SW 1271 (cell line): ENCODE data around the gene CCL26.
A peak's percentile ranks its signal among the peaks of the same experiment; 100 is the strongest.
"Not testable (repeated sequence)": the region's sequence is repeated elsewhere in the genome, so short reads cannot be mapped to it uniquely, and the experiment has no call there.

Experiments
- DNase-seq, 2 experiments: peaks; one replicate each; lab custom pipeline; 2025; lab: John Stamatoyannopoulos, UW

The CCL26 gene

DNA sequence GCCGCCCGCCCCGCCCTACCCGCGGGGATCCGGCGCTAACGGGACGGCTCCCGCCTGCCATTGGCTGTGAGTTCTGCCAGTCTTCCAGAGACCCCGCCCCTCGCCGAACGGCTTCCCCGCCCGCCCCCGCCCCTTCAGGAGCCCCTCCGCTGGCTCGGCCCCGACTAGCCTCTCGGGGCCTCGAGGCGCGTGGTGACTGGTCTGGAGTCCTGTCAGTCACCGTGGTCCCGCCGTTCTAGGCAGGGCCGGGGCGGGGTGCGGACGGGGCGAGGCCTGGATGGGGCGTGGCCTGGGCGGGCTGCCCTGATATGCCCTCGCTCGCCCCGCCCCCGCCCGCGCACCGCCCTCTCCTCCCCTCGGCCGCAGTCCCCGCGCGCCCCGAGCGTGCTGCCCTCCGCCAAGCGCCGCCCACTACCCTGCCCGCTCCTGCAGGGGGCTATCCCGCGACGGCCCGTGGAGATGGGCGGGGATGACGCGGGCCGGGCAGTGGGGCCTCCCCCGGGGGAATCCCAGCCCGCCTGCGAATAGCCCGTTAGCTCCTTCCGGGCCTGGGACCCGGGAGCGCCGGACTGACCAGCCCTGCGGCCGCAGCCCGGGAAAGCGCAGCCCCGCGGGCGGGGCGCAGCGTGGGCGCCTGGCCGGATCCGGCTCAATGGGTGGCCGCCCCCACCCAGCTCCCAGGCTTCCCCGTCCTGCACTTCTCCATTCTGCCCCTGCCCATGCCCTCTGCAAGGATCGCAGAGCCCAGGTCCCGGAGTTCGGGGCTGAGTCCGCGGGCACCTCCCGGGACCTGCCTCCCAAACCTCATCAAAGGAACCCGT lies 32.8 kb downstream of the CCL26 start:
- DNase-seq = peak; percentile 92 to 94

DNA sequence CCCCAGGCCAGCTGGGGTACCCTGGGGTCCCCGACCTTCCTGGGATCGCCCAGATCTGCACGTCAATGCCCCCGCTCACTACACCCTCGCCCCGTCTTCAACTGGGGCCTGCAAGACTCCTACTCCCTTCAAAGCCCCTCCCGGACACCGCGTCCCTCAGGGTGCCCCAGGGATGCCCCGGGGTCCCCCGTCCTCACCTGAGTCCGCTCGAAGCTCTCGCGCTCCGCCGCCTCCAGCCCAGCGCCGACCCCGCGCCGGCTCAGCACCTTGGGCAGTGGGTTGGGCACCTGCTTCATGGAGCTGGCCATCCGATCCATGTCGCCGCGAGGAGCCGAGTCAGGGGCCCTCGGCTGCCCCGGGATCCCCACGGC lies 33.4 kb downstream of the CCL26 start, which contains the start of gene HIP1:
TSS of gene HIP1 (minus strand) at position 338 of the 371 bp plus-strand sequence. CDS start at position 317, 21 bp downstream.
- DNase-seq = no peak

DNA sequence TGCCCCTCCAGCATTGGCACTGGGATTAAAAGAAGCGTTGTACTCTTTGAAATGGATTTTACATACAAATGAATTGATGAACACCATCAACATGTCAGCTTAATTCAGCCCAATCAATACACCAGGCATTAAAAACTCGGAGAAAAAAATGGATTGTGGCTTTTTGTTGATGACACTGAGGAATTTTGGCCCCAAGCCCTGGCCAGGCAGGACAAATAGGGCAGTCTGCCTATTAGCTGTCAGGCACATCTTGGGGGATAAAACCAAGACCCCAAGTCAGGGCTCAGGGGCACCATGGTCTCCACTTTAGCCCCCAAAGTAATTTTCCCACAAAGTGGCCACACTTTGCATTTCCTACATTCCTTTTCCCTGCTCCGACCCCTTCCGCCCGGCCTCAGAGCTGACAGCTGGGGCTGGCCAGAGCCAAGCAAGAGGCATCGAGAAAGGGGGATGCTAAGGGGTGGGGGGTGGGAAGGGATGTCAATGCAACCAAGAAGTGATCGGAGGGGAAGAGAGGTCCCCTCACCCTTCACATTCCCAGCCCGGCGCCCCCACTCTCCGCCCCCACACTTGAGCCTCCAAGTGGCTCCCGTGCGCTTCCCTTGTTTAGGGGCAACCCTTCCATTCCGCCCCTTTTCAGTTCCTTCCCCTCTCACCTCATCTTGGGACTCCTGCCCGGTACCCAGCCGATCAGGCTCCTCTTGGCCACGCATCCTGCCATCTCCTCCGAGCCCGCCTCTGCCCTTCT lies 34.0 kb downstream of the CCL26 start:
- no peak for DNase-seq

DNA sequence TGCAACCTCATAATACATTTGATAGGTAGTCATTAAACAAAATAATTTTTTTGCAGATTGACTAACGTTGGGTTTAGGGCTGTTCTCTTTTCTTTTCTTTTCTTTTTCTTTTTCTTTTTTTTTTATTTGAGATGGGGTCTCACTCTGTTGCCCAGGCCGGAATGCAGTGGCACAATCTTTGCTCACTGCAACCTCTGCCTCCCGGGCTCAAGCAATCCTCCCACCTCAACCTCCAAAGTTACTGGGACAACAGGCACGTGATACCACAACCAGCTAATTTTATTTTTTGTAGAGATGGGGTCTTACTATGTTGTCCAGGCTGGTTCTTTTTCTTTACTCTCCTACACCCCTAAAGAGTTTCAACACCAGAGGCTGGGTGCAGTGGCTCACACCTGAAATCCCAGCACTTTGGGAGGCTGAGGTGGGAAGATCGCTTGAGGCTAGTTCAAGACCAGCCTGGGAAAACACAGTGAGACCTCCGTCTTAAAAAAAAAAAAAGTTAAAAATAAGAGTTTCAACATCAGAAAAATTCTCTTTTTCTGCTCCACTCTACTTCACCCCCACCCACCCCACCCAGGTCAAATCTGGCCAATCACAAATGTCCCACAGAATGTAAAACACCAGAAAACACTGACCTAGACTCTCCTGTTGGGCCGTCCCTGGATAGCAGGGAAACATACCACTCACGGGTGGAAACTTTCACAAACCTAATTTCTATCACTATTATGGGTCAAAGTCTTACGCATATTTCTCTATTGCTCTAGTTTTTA lies 36.2 kb downstream of the CCL26 start:
- no peak for DNase-seq

DNA sequence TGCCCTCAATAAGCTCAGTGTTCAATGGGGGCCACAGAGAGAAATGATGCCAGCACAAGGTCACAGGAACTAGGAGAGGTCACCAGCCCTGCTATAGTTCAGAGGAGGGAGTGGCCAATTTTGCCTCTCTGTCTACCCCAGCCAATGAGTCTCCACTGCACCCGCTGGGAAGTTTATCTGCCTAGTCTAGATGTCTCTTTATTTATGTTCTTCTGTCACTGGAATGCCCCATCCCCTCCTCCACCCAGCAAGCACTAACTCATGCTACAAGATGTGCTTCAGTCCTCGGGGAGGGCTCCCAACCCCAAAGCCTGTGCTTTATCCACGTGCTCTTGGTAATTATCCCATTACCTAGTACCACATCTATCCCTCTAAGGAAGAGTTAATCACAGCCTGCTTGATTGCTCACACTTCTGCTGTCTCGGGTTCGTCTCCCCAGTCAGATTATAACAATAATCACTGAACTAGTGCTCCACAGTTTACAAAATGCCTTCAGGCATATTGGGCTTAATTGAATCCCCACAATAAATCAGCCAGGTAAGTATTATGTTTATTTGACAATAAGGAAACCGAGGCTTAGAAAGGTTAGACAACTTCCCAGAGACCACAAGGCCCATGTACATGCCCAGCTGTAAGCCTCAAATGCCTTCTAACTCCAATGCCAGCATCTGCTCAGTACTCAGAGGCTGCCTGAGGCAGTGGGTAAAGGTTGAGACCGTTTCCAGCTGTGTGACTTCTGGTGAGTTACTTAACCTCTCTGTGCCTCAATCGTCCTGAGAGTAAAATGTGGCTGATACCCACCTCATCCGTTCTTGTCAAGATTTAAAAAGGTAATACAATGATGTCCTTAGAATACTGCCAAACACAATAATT lies 37.2 kb downstream of the CCL26 start:
- no peak for DNase-seq

DNA sequence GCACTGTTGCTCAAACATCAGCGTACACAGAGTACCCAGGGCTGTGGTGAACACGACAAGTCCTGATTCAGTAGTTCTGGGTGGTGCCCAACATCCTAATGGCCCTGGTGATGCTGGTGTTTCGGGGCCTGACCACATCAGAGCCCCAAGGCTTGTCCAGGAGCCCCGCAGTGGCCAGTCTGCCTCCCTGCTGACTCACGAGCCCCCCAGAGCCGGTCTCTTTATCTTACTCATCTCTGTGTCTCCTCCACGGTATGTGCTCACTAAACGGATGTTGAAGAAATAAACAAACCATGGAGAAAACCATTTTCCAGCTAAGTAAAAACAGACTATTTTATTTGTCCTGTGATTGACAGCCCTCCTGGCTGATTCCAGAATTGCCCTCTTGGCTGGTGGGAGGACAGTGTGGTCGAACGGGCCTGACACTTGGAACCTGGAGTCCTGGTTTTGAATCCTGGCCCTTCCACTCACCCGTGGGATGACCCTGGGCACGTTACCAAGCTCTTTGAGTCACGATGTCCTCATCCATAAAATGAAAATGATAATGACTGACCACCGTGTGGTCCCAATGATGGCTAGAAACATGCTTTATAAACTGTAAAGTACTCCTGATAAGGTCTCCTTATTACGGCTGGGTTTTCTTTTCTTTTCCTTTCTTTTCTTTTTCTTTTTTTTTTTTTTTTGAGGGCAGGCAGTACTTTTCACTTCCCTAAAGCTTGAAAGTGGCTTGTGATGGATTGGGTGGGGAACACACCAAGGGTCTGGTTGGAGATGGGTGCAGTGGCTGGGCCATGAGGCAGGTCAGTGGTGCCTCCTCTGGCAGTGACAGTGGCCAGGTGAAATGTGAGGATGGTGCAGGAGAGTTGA lies 39.0 kb downstream of the CCL26 start:
- no peak for DNase-seq

DNA sequence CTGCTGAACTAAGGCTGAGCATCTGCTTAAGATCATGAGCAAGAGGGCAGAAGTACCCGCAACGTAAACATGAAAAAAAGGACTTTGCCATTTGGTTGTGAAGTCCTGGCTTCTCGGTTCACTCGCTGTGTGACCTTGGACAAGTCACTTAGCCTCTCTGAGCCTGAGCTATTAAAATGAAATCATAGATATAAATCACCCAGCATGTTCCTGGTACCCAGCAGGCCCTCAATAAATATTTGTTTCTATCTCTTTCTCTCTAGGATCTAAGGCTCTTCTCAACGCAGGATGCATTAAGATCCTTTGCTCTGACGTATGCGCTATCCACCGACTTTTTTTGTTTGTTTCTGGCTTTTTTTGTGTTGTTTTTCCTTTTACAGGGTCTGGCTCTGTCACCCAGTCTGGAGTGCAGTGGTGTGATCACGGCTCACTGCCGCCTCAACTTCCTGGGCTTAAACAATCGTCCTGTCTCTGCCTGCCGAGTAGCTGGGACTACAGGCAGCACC lies 39.9 kb downstream of the CCL26 start:
- DNase-seq = no peak

DNA sequence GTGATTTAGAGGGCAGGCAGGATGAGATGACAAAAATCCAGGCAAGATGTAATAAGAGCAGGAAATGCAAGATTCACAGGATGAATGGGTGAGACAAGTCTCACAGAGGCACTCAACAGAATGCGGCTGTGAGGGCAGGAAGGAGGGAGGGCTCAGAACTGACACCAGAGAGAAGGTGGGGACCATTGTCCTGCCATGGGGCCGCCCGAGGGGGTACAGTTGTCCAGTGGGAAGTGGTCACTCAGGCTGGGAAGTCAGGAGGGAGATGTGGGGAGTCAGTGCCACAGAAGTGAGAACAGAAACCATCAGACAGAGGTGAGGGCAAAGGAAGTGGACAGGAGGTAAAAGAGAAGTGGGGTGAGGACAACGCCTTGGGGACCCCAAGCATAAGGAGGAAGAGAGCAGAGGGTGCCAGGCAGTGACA lies 42.1 kb downstream of the CCL26 start:
- no peak for DNase-seq

DNA sequence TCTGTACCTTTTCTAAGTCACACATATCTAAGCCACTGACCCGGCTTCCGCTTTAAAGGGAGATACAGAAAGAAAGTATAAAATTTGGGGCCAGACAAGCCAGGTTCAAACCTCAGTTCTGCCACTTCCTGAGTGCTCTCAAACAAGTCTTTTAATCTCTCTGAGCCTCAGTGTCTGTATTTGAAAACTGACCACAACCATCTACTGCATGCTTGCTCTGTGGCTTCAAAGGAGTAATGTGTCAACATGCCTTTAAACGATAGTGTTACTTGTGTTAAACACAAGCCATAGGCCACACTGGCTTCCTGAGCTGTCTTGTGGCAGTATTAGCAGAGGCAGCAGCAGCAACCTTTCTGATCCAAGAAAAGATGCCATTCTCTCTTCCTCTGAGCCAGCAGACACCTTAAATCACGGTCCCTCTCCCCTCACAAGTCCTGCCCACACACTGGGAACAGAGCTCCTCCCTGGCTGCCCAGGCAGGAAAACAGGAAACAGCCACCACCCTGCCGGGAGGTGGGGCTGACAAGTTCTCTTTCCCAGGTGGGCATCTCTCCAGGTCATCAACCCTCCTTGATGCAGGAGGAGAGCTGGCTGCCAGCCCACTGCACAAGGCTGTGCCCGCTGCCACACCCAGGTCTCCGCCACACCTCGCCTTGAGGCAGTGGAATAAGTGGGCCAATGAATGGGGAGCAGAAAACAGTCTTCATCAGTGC lies 44.0 kb downstream of the CCL26 start:
- no peak for DNase-seq

DNA sequence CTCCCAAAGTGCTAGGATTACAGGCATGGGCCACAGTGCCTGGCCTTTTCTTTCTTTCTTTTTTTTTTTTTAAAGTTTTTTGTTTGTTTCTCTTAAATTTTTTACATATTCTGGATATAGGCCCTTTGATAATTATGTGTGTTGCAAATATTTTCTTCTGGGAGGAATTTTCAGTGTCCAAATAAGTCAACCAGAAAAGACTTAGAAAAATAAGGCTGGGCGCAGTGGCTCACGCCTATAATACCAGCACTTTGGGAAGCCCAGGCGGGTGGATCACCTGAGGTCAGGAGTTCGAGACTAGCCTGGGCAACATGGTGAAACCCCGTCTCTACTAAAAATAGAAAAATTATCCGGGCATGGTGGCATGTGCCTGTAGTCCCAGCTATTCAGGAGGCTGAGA lies 44.7 kb downstream of the CCL26 start:
- DNase-seq = not testable (repeated sequence)

DNA sequence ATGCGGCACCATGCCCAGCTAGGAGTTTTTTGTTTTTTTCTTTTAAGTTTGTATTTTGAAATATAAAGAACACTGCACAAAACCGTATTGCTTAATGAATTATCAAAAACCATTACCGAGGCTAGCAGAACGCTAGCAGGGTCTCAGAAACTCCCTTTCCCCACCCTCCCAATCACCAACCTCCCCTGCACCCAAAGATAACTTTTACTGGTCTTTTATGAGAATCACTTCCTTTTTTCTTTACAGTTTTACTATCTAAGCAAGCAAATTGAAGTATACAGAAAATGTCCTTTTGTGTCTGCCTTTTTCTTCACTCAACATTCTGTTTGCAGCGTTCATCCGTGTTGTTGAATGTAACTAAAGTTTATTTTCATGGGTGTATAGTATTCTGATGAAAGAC lies 46.7 kb downstream of the CCL26 start:
- DNase-seq = no peak

DNA sequence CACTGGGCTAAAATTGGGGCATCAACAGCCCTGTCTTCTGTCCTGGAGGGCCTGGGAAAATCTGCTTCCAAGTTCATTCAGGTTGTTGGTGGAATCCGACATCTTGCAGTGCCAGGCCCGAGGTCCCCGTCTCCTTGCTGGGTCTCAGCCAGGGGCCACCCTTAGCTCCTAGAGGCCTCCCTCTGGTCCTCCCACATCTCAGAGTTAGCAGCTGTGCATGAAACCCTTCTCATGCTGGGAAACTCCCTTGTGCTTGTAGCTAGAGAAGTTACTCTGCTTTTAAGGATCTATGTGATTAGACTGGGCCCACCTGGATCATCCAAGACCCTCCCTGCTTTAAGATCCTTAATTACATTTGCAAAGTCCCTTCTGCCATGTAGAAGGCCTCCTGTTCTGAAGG lies 48.6 kb downstream of the CCL26 start:
- no peak for DNase-seq

DNA sequence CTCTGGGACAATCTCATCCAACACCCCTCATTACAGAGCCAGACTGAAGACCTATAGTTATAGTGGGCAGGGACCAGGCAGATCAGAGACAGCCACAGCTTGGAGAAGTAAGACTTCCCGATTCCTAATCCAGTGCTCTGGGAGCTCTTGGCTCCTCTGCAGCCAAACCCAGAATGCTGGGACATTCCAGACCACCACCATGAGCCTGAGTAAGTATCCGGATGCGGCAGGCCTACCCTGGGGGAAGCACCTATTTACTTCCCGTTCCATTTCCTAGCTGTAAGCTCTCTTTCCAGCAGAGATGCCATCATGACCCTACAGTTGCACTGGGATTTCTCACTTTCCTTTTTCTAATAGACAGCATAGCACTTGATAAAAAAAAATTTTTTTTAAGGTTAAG lies 49.6 kb downstream of the CCL26 start:
- DNase-seq = no peak

DNA sequence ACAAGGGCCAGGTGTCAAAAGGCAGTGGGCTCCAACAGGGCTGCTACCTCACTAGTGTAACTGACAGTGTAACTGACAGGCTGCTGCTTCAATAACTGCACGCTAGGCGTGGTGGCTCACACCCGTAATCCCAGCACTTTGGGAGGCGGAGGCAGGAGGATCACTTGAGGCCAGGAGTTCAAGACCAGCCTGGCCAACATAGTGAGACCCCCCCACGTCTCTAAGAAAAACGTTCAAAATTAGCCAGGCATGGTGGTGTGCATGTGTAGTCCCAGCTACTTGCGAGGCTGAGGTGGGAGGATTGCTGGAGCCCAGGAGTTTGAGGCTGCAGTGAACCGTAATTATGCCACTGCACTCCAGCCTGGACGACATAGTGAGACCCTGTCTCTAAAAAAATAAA lies 50.1 kb downstream of the CCL26 start:
- not testable (repeated sequence) for DNase-seq

DNA sequence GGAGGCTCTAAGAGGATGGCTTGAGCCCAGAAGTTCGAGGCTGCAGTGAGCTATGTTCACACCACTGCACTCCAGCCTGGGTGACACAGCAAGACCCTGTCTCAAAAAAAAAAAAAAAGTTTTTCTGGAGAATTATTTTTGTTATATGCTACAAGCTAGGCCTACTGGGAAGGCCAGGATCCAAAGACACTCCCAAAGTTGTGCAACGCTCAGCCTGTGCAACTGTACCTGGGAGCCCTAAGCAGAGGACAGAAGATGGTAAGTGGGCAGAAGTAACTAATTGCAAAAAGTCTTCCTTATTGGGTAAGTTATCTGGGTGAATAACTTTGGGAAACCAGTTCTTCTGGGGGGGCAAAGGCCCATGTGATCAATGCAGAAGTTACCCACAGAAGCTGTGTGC lies 50.6 kb downstream of the CCL26 start:
- DNase-seq = no peak

DNA sequence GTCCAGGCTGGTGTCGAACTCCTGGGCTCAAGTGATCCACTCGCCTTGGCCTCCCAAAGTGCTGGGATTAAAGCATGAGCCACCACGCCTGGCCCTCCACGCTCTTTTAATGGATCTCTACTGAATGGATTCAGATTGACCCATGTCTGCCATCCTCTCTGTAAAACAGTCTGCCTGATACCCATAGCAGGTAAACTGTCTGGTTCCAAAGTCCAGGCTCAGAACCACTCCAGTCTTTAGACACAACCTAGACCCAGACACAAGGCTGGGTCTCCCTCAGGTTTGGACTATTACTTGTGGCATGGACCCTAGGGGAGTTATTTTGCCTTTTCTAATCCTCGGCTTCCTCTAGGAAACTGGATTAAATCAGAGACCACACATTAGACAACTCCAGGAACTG lies 52.4 kb downstream of the CCL26 start:
- DNase-seq = no peak
